HS-27A (cell line): ENCODE results near the gene KRTAP2-4.
"Not testable (repeated sequence)": the region's sequence is repeated elsewhere in the genome, so short reads cannot be mapped to it uniquely, and the experiment has no call there.

Source experiments
- DNase-seq: peaks from one replicate; pipeline ENCODE4 v3.0.0-alpha.2; 2012; ENCODE audit warnings: low read depth, missing footprints

Gene KRTAP2-4

GRCh38 chr17:41065829-41066624 lies at the start of gene KRTAP2-4:
TSS of gene KRTAP2-4 (minus strand) at chr17:41065879. CDS start at chr17:41065845, 34 bp downstream.
- DNase-seq, result no peak

- no peak for DNase-seq
These were observed 45.6 kb upstream of the KRTAP2-4 start for GRCh38 chr17:41111151-41111885.

- DNase-seq, result not testable (repeated sequence)
These were observed 43.2 kb upstream of the KRTAP2-4 start for GRCh38 chr17:41108728-41109386.

GRCh38 chr17:41107941-41108450 lies 42.3 kb upstream of the KRTAP2-4 start:
- no peak for DNase-seq

- DNase-seq, result not testable (repeated sequence)
These were observed 39.7 kb upstream of the KRTAP2-4 start, which contains the start of gene KRTAP4-9 for GRCh38 chr17:41105347-41105746. TSS of gene KRTAP4-9 (plus strand) at chr17:41105389. CDS start at chr17:41105389, 0 bp downstream.

GRCh38 chr17:41104386-41105038 lies 38.8 kb upstream of the KRTAP2-4 start:
- DNase-seq, result not testable (repeated sequence)

GRCh38 chr17:41103896-41104295 lies 38.2 kb upstream of the KRTAP2-4 start:
- no peak for DNase-seq

- no peak for DNase-seq
These were observed 36.0 kb upstream of the KRTAP2-4 start, which contains the start of gene KRTAP4-16 for GRCh38 chr17:41101586-41102259. TSS of gene KRTAP4-16 (minus strand) at chr17:41102209. CDS start at chr17:41102209, 0 bp downstream.

- not testable (repeated sequence) for DNase-seq
These were observed 34.2 kb upstream of the KRTAP2-4 start for GRCh38 chr17:41099682-41100480.

- no peak for DNase-seq
These were observed 32.8 kb upstream of the KRTAP2-4 start for GRCh38 chr17:41098481-41098880.

GRCh38 chr17:41098042-41098441 lies 32.4 kb upstream of the KRTAP2-4 start, which contains the start of gene KRTAP4-8:
TSS of gene KRTAP4-8 (minus strand) at chr17:41098142. CDS start at chr17:41098084, 58 bp downstream.
- DNase-seq, result no peak

GRCh38 chr17:41096055-41096454 lies 30.4 kb upstream of the KRTAP2-4 start:
- no peak for DNase-seq

- not testable (repeated sequence) for DNase-seq
These were observed 23.2 kb upstream of the KRTAP2-4 start for GRCh38 chr17:41088760-41089352.

- not testable (repeated sequence) for DNase-seq
These were observed 18.6 kb upstream of the KRTAP2-4 start, which contains the start of gene KRTAP4-7 for GRCh38 chr17:41084100-41084856. TSS of gene KRTAP4-7 (plus strand) at chr17:41084150. CDS start at chr17:41084207, 57 bp downstream.

GRCh38 chr17:41083427-41083826 lies 17.7 kb upstream of the KRTAP2-4 start:
- DNase-seq, result not testable (repeated sequence)

- no peak for DNase-seq
These were observed 16.9 kb upstream of the KRTAP2-4 start for GRCh38 chr17:41082626-41083025.

- DNase-seq, result no peak
These were observed 11.1 kb upstream of the KRTAP2-4 start for GRCh38 chr17:41076788-41077187.

GRCh38 chr17:41073676-41074075 lies 8.0 kb upstream of the KRTAP2-4 start:
- DNase-seq, result no peak
